ENCODE data around the gene CD320. TPM values are rescaled to one million over a fixed set of nuclear protein-coding genes. Genes with fewer than 3 reads are reported as not detected.
A peak's percentile ranks its signal among the peaks of the same experiment; 100 is the strongest.
"Not testable (repeated sequence)": the region's sequence is repeated elsewhere in the genome, so short reads cannot be mapped to it uniquely, and the experiment has no call there.

Gene CD320
- total and polyA plus RNA-seq, 3 donors from 2014 or later, result 61.2 to 88.3 (median 65.8) TPM

DNA sequence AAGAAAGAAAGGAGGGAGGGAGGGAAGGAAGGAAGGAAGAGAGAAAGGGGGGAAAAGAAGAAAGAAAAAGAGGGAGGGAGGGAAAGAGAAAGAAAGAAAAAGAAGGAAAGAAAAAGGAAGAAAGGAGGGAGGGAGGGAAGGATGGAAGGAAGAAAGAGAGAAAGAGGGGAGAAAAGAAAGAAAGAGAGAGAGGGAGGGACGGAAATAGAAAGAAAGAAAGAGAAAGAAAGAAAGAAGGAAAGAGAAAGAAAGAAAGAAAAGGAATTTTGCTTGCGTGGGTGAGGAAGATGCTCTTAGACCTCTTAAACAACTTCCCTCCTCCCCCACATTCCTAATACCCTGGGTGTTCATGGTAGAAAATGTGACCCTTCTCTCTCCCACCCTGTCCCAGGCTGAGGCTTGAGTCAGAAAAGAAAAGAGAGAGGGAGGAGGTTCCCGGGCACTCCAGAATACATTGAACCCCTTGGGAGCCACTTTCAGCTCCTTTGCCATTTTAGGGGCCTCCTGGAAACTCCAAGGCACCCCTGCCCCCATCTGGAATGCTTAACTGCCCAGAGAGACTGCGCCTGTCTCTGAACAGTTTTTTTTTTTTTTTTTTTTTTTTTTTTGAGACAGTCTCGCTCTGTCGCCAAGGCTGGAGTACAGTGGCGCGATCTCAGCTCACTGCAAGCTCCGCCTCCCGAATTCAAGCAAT lies 44.1 kb upstream of the CD320 start:
- Histone ChIP-seq H3K27me3 (no peaks in the 10 kb centered on the region), H3K9me3 (no peaks in the 10 kb centered on the region), H3K4me3 (no peak overlapping the region), H3K27ac (peak overlapping the region in 1 of 2 donors; percentile 59), H3K36me3 (ENCODE audit: low read depth, missing control alignments) (no peaks in the 10 kb centered on the region), H3K4me1 (peaks cover 8% of the 10 kb centered on the region)
- TF ChIP-seq POLR2A (IDR thresholded peaks at IDR 0.05), result no peak
- TF ChIP-seq, protein P1, sequence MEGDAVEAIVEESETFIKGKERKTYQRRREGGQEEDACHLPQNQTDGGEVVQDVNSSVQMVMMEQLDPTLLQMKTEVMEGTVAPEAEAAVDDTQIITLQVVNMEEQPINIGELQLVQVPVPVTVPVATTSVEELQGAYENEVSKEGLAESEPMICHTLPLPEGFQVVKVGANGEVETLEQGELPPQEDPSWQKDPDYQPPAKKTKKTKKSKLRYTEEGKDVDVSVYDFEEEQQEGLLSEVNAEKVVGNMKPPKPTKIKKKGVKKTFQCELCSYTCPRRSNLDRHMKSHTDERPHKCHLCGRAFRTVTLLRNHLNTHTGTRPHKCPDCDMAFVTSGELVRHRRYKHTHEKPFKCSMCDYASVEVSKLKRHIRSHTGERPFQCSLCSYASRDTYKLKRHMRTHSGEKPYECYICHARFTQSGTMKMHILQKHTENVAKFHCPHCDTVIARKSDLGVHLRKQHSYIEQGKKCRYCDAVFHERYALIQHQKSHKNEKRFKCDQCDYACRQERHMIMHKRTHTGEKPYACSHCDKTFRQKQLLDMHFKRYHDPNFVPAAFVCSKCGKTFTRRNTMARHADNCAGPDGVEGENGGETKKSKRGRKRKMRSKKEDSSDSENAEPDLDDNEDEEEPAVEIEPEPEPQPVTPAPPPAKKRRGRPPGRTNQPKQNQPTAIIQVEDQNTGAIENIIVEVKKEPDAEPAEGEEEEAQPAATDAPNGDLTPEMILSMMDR (IDR thresholded peaks at IDR 0.05), result no peak
- intact Hi-C loops (cut with DNase I; ENCODE audit: low total_unique reads), result no loop called here
- no peak for DNase-seq
- WGBS, 2 donors, result 4 to 20% methylated on average over 10 of the region's 10 CpGs

DNA sequence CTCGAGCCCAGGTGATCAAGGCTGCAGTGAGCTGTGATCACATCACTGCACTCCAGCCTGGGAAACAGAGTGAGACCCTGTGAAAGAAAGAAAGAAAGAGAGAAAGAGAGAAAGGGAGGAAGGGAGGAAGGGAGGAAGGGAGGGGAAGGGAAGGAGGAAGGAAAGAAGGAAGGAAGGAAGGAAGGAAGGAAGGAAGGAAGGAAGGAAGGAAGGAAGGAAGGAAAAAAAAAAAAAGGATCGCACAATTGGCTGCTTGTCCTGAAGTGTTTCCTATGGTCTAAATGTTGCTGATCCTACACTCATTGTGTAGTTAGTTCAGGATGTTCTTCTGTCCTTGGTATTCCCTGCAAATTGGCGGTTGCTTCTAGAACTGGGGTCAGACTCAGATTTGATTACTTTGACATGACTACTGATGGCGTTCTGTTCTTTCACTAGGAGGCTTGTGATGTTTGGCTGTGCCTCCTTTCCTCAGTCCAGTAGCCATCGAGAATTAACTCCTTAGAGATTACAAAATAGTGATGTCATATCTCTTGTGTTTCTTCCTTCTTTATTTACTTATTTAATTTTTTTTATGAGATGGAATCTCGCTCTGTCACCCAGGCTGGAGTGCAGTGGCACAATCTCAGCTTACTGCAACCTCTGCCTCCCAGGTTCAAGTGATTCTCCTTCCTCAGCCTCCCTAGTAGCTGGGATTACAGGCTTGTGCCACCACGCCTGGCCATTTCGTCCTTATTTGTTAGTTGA lies 41.6 kb upstream of the CD320 start:
- DNase-seq; H3K4me3 ChIP-seq; intact Hi-C loops (cut with DNase I; ENCODE audit: low total_unique reads); H3K27ac ChIP-seq; H3K27me3 ChIP-seq; H3K9me3 ChIP-seq; H3K4me1 ChIP-seq; H3K36me3 ChIP-seq (ENCODE audit: low read depth, missing control alignments): not testable (repeated sequence)
- WGBS, 2 donors, result 52% methylated on average over 8 of the region's 8 CpGs

DNA sequence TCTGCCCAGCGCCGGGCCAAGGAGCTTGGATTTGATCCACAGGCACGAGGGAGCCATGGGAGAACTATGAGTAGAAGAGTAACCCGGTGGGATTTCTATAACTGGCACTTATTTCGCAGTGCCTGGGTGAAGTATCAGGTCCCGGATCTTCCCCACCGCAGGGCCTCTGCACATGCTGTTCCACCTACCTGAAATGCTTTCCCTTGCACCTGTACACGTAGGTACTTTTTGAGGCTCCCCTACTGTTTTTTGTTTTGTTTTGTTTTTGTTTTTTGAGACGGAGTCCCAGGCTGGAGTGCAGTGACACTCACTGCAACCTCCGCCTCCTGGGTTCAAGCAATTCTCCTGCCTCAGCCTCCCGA lies 35.3 kb upstream of the CD320 start:
- H3K9me3 ChIP-seq, result no peaks in the 10 kb centered on the region
- 28% methylated on average over 9 to 11 of the region's 11 CpGs for WGBS, 2 donors
- intact Hi-C loops (cut with DNase I; ENCODE audit: low total_unique reads), result no loop called here
- no peaks in the 10 kb centered on the region for H3K27me3 ChIP-seq
- no peaks in the 10 kb centered on the region for H3K36me3 ChIP-seq (ENCODE audit: low read depth, missing control alignments)
- no peak for TF ChIP-seq POLR2A (IDR thresholded peaks at IDR 0.05)
- TF ChIP-seq, protein P1 (IDR thresholded peaks at IDR 0.05), result no peak
- no peak overlapping the region for H3K27ac ChIP-seq
- H3K4me3 ChIP-seq, result peak overlapping the region in 1 of 2 donors; percentile 50
- no peak for DNase-seq
- no peaks in the 10 kb centered on the region for H3K4me1 ChIP-seq

DNA sequence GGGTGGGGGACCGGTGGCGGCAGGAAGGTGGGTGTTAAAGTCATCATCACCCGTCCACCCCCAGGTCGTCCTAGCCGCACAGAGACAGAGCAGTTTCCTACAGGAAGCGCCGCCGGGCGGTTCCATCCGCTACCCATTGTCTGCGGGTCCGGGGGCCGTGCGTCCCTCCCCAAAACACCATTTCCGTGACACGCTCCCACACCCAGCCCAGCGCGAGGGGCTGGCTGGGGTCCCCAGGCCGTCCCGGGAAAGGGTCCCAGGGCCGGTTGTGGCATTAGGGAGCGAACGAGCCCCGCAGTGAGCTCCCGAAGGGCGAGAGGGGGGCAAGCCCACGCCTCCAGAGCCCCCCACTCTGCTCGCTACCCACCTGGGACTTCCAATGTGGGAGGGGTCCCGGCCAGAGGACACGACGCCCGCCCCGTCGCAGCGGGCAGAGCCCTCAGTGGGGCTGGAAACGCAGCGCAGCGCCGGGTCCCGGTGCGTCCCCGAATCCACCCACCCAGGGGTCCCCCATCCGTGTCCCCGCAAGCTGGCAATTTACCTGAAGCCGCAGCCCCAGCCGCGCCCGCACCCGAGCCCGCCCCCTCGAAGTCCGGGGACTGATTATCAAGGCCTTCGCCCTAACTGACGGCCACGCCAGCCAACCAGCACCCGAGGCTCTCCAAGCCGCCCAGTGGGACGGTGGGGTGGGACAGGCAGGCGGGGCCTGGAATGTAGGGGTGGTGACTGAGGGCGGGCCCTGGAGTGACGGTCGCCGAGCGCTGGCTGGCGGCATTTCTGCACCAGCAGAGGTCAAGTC lies 34.7 kb upstream of the CD320 start, which contains the start of gene KANK3:
TSS of gene KANK3 (minus strand) at position 579 of the 799 bp plus-strand sequence. CDS start 5,434 bp downstream, outside the sequence.
- H3K36me3 ChIP-seq (ENCODE audit: low read depth, missing control alignments), result no peaks in the 10 kb centered on the region
- no peak for TF ChIP-seq POLR2A (IDR thresholded peaks at IDR 0.05)
- TF ChIP-seq, protein P1 (IDR thresholded peaks at IDR 0.05), result no peak
- H3K4me3 ChIP-seq, result peak within 1 kb of the TSS; percentile 49 to 50
- H3K27ac ChIP-seq, result peak within 1 kb of the TSS in 1 of 2 donors; percentile 58
- no peaks in the 10 kb centered on the region for H3K4me1 ChIP-seq
- H3K27me3 ChIP-seq, result no peaks in the 10 kb centered on the region
- intact Hi-C loops (cut with DNase I; ENCODE audit: low total_unique reads), result no loop called here
- 1 to 2% methylated on average over 10 to 45 of the region's 65 CpGs for WGBS, 2 donors
- no peaks in the 10 kb centered on the region for H3K9me3 ChIP-seq
- DNase-seq, result peak; percentile 93

DNA sequence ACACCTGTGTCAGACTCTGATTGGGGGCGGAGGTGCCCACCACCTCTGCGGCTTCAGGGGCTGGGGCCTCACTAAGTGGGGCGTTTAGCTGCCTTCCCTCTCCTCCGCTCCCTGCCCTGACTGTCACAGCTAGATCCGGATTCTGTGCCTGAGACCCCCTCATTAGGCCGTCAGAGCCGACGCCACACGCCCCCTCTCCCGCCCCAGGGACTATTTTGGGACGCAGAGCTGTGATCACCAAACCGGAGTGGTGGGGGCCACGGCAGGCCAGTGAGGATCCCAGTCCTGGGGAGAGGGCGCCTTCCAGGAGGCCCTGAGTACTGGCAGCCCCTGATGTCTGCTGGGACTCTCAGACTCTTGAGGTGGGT lies 34.1 kb upstream of the CD320 start:
- Histone ChIP-seq H3K9me3 (no peaks in the 10 kb centered on the region), H3K27ac (no peak overlapping the region), H3K4me3 (peak overlapping the region; percentile 49 to 50), H3K4me1 (no peaks in the 10 kb centered on the region), H3K36me3 (ENCODE audit: low read depth, missing control alignments) (no peaks in the 10 kb centered on the region), H3K27me3 (no peaks in the 10 kb centered on the region)
- DNase-seq, result no peak
- intact Hi-C loops (cut with DNase I; ENCODE audit: low total_unique reads), result no loop called here
- TF ChIP-seq POLR2A (IDR thresholded peaks at IDR 0.05), result no peak
- TF ChIP-seq, protein P1 (IDR thresholded peaks at IDR 0.05), result no peak
- WGBS, 2 donors, result 42 to 60% methylated on average over 1 to 14 of the region's 14 CpGs

DNA sequence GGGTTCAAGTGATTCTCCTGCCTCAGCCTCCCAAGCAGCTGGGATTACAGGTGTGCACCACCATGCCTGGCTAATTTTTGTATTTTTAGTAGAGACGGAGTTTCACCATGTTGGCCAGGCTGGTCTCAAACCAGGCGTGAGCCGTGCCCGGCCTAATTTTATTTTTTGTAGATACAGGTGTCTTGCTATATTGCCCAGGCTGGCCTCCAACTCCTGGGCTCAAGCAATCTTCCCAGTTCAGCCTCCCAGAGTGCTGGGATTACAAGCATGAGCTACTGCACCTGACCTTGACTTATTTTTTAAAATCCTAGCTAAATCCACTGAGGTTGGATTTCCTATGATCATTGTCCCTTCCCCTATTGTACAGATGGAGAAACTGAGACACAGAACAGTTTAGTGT lies 33.3 kb upstream of the CD320 start:
- H3K27ac ChIP-seq; intact Hi-C loops (cut with DNase I; ENCODE audit: low total_unique reads): not testable (repeated sequence)
- 93 to 100% methylated on average over 4 of the region's 4 CpGs for WGBS, 2 donors

More for the DNA sequence above, 33.3 kb upstream of the CD320 start:
- not testable (repeated sequence) for H3K4me3 ChIP-seq; H3K4me1 ChIP-seq; H3K36me3 ChIP-seq (ENCODE audit: low read depth, missing control alignments); DNase-seq; H3K9me3 ChIP-seq; H3K27me3 ChIP-seq
